GM19023 (cell line): ENCODE results near the gene CALML5.

Experiments
- ATAC-seq: cut with Tn5 transposase; IDR thresholded peaks from one replicate; pipeline ENCODE4 v1.9.1; 2021; ENCODE audit warnings: mild to moderate bottlenecking, moderate library complexity; ENCODE audit not compliant: unreplicated experiment

The CALML5 gene

GRCh38 chr10:5499493-5500140, at the start of gene CALML5:
TSS of gene CALML5 (minus strand) at chr10:5499570. CDS start at chr10:5499438, 132 bp downstream.
- ATAC-seq = no peak

- ATAC-seq = no peak
Observed at GRCh38 chr10:5547931-5548660, 48.7 kb upstream of the CALML5 start.

GRCh38 chr10:5547681-5547930, 48.2 kb upstream of the CALML5 start:
- ATAC-seq = no peak

GRCh38 chr10:5546891-5547680, 47.7 kb upstream of the CALML5 start:
- ATAC-seq = no peak

- no peak for ATAC-seq
Observed at GRCh38 chr10:5545778-5546710, 46.7 kb upstream of the CALML5 start.

GRCh38 chr10:5545426-5545777, 46.0 kb upstream of the CALML5 start:
- ATAC-seq = no peak

- no peak for ATAC-seq
Observed at GRCh38 chr10:5545011-5545410, 45.6 kb upstream of the CALML5 start.

GRCh38 chr10:5544216-5544805, 44.9 kb upstream of the CALML5 start:
- no peak for ATAC-seq

- no peak for ATAC-seq
Observed at GRCh38 chr10:5543623-5544022, 44.3 kb upstream of the CALML5 start.

GRCh38 chr10:5542100-5542499, 42.7 kb upstream of the CALML5 start:
- ATAC-seq = no peak

GRCh38 chr10:5540891-5541290, 41.5 kb upstream of the CALML5 start:
- ATAC-seq = no peak

- no peak for ATAC-seq
Observed at GRCh38 chr10:5540080-5540479, 40.7 kb upstream of the CALML5 start.

GRCh38 chr10:5538892-5539651, 39.7 kb upstream of the CALML5 start:
- ATAC-seq = no peak

GRCh38 chr10:5538446-5538845, 39.1 kb upstream of the CALML5 start:
- ATAC-seq = no peak

- ATAC-seq = no peak
Observed at GRCh38 chr10:5537684-5538083, 38.3 kb upstream of the CALML5 start.

GRCh38 chr10:5536486-5537081, 37.2 kb upstream of the CALML5 start:
- ATAC-seq = no peak

GRCh38 chr10:5534880-5535856, 35.8 kb upstream of the CALML5 start:
- no peak for ATAC-seq

- ATAC-seq = no peak
Observed at GRCh38 chr10:5534051-5534821, 34.9 kb upstream of the CALML5 start.
